ENCODE data around the gene CORO2A.

GRCh38 chr9:98226516-98226915 lies 34.1 kb upstream of the CORO2A start:
- TF ChIP-seq POLR2A (IDR thresholded peaks at IDR 0.05) (no peak), CTCF (IDR thresholded peaks at IDR 0.05) (no peak), POLR2AphosphoS5 (IDR thresholded peaks at IDR 0.05) (peak in 1 of 3 donors; percentile 31)
